Vagina (tissue), 2 donors: ENCODE measurements around the gene OR1M1.

Experiments
- POLR2A ChIP-seq, 2 donors: fragments of 450-650 bp; IDR thresholded peaks; one replicate each; pipeline ENCODE4 v1.6.1; 2017; ENCODE audit warnings: antibody characterized with exemption in 2 of 2, mild to moderate bottlenecking in 2 of 2, moderate library complexity in 2 of 2
- POLR2AphosphoS5 ChIP-seq, 2 donors: sonication (generic); formaldehyde crosslinking; IDR thresholded peaks; one replicate each; pipeline ENCODE4 v1.9.0; 2017; ENCODE audit warnings: antibody characterized with exemption in 2 of 2, mild to moderate bottlenecking in 2 of 2, low read depth in 1 of 2; ENCODE audit not compliant: insufficient read depth in 1 of 2
- TF ChIP-seq, protein P1 (sequence below), 3 experiments: fragments of 450-650 bp in 2 of 3; fragments of 200-600 bp in 1 of 3; sonication (generic) in 1 of 3; IDR thresholded peaks; one replicate each; pipeline ENCODE4 v1.5.1; 2017 to 2019; ENCODE audit warnings: antibody characterized with exemption in 3 of 3, mild to moderate bottlenecking in 2 of 3, moderate library complexity in 2 of 3

DNA sequence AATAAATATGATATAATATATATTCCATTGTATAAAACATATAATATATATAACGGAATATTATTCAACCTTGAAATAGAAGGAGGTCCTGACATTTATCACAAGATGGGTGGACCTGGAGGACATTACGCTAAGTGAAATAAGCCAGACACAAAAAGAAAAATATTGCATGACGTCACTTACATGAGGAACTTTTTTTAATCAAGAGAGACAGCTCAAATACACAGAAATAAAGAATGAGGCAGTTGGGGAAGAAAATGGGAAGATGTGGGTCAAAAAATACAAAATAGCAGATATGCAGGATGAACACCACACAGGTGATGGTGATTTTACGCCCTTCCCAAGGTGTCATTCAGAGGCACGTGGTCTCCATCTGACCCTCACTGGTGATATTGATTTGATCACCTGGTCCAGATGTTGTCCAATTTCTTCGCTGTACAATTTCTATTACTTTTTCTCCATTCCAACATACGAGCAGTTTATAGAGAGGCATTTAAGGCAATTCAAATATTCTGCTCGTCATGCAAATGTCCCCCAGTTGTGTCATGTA lies 52.8 kb downstream of the OR1M1 start:
- TF ChIP-seq, protein P1, sequence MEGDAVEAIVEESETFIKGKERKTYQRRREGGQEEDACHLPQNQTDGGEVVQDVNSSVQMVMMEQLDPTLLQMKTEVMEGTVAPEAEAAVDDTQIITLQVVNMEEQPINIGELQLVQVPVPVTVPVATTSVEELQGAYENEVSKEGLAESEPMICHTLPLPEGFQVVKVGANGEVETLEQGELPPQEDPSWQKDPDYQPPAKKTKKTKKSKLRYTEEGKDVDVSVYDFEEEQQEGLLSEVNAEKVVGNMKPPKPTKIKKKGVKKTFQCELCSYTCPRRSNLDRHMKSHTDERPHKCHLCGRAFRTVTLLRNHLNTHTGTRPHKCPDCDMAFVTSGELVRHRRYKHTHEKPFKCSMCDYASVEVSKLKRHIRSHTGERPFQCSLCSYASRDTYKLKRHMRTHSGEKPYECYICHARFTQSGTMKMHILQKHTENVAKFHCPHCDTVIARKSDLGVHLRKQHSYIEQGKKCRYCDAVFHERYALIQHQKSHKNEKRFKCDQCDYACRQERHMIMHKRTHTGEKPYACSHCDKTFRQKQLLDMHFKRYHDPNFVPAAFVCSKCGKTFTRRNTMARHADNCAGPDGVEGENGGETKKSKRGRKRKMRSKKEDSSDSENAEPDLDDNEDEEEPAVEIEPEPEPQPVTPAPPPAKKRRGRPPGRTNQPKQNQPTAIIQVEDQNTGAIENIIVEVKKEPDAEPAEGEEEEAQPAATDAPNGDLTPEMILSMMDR (IDR thresholded peaks at IDR 0.05): no peak
- TF ChIP-seq POLR2A (IDR thresholded peaks at IDR 0.05) (no peak), POLR2AphosphoS5 (IDR thresholded peaks at IDR 0.05; ENCODE audit: insufficient read depth in 1 of 2, low read depth in 1 of 2) (no peak)
